Mesothelial cell of epicardium (in vitro differentiated cells): ENCODE results near the gene DLK2. TPM values are rescaled to one million over a fixed set of nuclear protein-coding genes. Genes with fewer than 3 reads are reported as not detected.
A peak's percentile ranks its signal among the peaks of the same experiment; 100 is the strongest.

Experiments used
- DNase-seq, 2 experiments: peaks; one replicate each; pipeline ENCODE4 v3.0.0; 2021; ENCODE audit warnings: low spot score in 2 of 2; ENCODE audit not compliant: unreplicated experiment in 2 of 2
- H3K27ac Mint-ChIP-seq: 2 replicates; pipeline ENCODE4 v1.8.0; 2021; ENCODE audit warnings: mixed read lengths
- H3K27me3 Mint-ChIP-seq: 2 replicates; pipeline ENCODE4 v1.8.0; 2021; ENCODE audit warnings: low read depth, mixed read lengths
- H3K36me3 Mint-ChIP-seq: 2 replicates; pipeline ENCODE4 v1.8.0; 2021; ENCODE audit warnings: mixed read lengths
- H3K4me1 Mint-ChIP-seq: 2 replicates; pipeline ENCODE4 v1.8.0; 2021; ENCODE audit warnings: mixed read lengths
- H3K4me3 Mint-ChIP-seq: 2 replicates; pipeline ENCODE4 v1.8.0; 2021; ENCODE audit warnings: mild to moderate bottlenecking, moderate library complexity, mixed read lengths
- H3K9me3 Mint-ChIP-seq: 2 replicates; pipeline ENCODE4 v1.8.0; 2021; ENCODE audit warnings: mixed read lengths
- CTCF ChIP-seq: fragments of 200-600 bp; sonication (generic); IDR thresholded peaks from one replicate; pipeline ENCODE4 v1.5.0; 2021; ENCODE audit warnings: antibody characterized with exemption; ENCODE audit not compliant: unreplicated experiment
- microRNA-seq: library from miRNA; unstranded; fragments of <30 nt; microRNA quantifications from one replicate; pipeline ENCODE4 v1.2.0, GENCODE V29; 2021; ENCODE audit warnings: inconsistent platforms, mixed read lengths
- total RNA-seq: library from RNA; stranded (reverse); gene quantifications from 3 replicates; pipeline ENCODE4 v1.2.1, GENCODE V29; 2021

DLK2 gene
- total RNA-seq, 1 donor from 2014 or later, result 4.7 TPM

DNA sequence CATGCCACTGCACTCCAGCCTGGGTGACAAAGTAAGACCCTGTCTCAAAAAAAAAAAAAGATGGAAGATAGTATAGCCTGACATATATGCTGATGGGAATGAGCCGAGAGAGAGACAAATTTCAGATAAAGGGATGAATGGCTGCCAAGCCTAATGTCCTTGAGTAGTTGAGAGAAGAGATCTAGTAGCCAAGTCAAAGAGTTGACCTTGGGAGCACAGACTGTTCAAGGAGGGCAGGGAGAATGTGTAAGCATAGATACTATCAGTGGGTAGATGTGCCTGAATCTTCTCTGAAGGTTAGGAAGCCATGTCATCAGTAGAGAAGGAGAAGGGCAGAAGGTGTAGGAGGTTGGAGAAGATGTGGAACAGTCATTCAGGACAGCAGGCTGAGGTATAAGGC, 48.1 kb downstream of the DLK2 start:
- Mint-ChIP-seq H3K27ac (no peak overlapping the region), H3K9me3 (peaks cover 5% of the 10 kb centered on the region), H3K4me3 (no peak overlapping the region), H3K27me3 (no peaks in the 10 kb centered on the region), H3K4me1 (no peaks in the 10 kb centered on the region), H3K36me3 (peaks cover 16% of the 10 kb centered on the region)
- no peak for TF ChIP-seq CTCF
- DNase-seq, result no peak

GRCh38 chr6:43405354-43405753, 50.0 kb downstream of the DLK2 start:
- H3K27ac Mint-ChIP-seq, result no peak overlapping the region
- no peak overlapping the region for H3K4me3 Mint-ChIP-seq
- no peak for DNase-seq
- peaks cover 16% of the 10 kb centered on the region for H3K36me3 Mint-ChIP-seq
- H3K27me3 Mint-ChIP-seq, result no peaks in the 10 kb centered on the region
- TF ChIP-seq CTCF, result no peak
- no peaks in the 10 kb centered on the region for H3K4me1 Mint-ChIP-seq
- peaks cover 5% of the 10 kb centered on the region for H3K9me3 Mint-ChIP-seq

DNA sequence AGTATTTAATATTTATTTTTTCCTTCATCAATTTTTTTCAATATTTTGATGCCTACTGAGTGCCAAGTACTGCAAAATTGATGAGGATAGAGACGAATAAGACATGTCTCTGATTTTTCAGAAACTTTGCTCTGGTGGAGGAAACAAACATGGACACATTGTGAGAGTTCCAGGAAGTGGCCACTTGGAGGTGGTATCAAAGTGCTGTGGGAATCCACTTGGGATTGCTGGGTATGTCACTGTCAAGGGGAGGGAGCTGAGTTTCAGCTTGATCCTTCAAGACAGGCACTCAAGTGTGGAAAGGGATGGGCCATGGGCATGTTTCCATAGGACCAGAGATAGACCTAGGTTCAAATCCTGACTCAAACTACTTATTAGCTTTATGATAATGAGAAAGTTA, 52.5 kb downstream of the DLK2 start:
- Mint-ChIP-seq H3K4me3 (no peak overlapping the region), H3K9me3 (peaks cover 5% of the 10 kb centered on the region), H3K27me3 (no peaks in the 10 kb centered on the region), H3K4me1 (no peaks in the 10 kb centered on the region), H3K27ac (no peak overlapping the region), H3K36me3 (peaks cover 11% of the 10 kb centered on the region)
- no peak for TF ChIP-seq CTCF
- DNase-seq, result no peak

- Mint-ChIP-seq H3K27ac (no peak overlapping the region), H3K4me1 (peaks cover 1% of the 10 kb centered on the region), H3K4me3 (no peak overlapping the region), H3K36me3 (peaks cover 8% of the 10 kb centered on the region), H3K9me3 (peaks cover 5% of the 10 kb centered on the region), H3K27me3 (no peaks in the 10 kb centered on the region)
- no peak for DNase-seq
- no peak for TF ChIP-seq CTCF
Measured at GRCh38 chr6:43401730-43402129, 53.6 kb downstream of the DLK2 start.

Small RNA genes lying within 50 kb of the gene (microRNA-seq; reads per million reads assigned to microRNA genes)
- 5.0 reads per million, percentile 18 among the genes with 10 or more reads in this experiment for gene MIR6780B

Other genes starting within 250 kb of the DLK2 start
- 49.0 to 52.3 TPM (median 49.4 TPM) in 3 replicates for gene DNPH1, start 226.1 kb downstream of the DLK2 start, total RNA-seq
- 0.29 to 0.34 TPM (median 0.29 TPM) in 3 replicates for gene TTBK1, start 212.1 kb downstream of the DLK2 start, total RNA-seq
- not detected in 3 replicates for gene SLC22A7, start 157.3 kb downstream of the DLK2 start, total RNA-seq
- 2.2 to 3.4 TPM (median 2.9 TPM) in 3 replicates for gene CRIP3, start 146.7 kb downstream of the DLK2 start, total RNA-seq
- gene ZNF318, start 85.9 kb downstream of the DLK2 start, total RNA-seq, result 26.9 to 29.0 TPM (median 28.1 TPM) in 3 replicates
- gene ABCC10, start 28.0 kb downstream of the DLK2 start, total RNA-seq, result 55.8 to 60.2 TPM (median 60.1 TPM) in 3 replicates
- gene TJAP1, start 22.0 kb upstream of the DLK2 start, total RNA-seq, result 45.9 to 52.7 TPM (median 49.7 TPM) in 3 replicates
- 0.58 to 0.72 TPM (median 0.60 TPM) in 3 replicates for gene LRRC73, start 54.8 kb upstream of the DLK2 start, total RNA-seq
- gene YIPF3, start 61.4 kb upstream of the DLK2 start, total RNA-seq, result 107 to 112 TPM (median 111 TPM) in 3 replicates
- 39.5 to 43.4 TPM (median 41.3 TPM) in 3 replicates for gene POLR1C, start 61.5 kb upstream of the DLK2 start, total RNA-seq
- 58.1 to 62.6 TPM (median 58.7 TPM) in 3 replicates for gene XPO5, start 120.5 kb upstream of the DLK2 start, total RNA-seq
- 16.3 to 21.8 TPM (median 18.9 TPM) in 3 replicates for gene POLH, start 120.6 kb upstream of the DLK2 start, total RNA-seq
- 76.5 to 78.0 TPM (median 77.6 TPM) in 3 replicates for gene GTPBP2, start 173.7 kb upstream of the DLK2 start, total RNA-seq
- gene MAD2L1BP, start 180.3 kb upstream of the DLK2 start, total RNA-seq, result 23.4 to 24.4 TPM (median 23.6 TPM) in 3 replicates
- 0.80 to 0.88 TPM (median 0.82 TPM) in 3 replicates for gene RSPH9, start 189.5 kb upstream of the DLK2 start, total RNA-seq
- gene MRPS18A, start 232.2 kb upstream of the DLK2 start, total RNA-seq, result 41.4 to 46.6 TPM (median 46.0 TPM) in 3 replicates